Fibroblast of lung (primary cell): ENCODE data around the gene RAP1GAP2. TPM values are rescaled to one million over a fixed set of nuclear protein-coding genes. Genes with fewer than 3 reads are reported as not detected.

Source experiments
- DNase-seq, 2 donors: peaks; one replicate each; pipeline versions ENCODE4 v3.0.0 to v3.0.0-alpha.2; 2010; ENCODE audit warnings: low read depth in 2 of 2
- H2AFZ ChIP-seq: 2 replicates; pipeline ENCODE4 v1.5.1; 2012; ENCODE audit warnings: low read length, control low read depth, inconsistent platforms
- H3K27ac ChIP-seq: 2 replicates; pipeline ENCODE4 v1.5.1; 2011; ENCODE audit warnings: low read length, control low read depth; ENCODE audit not compliant: insufficient read depth
- H3K27me3 ChIP-seq: 2 replicates; pipeline ENCODE4 v1.5.1; 2011; ENCODE audit warnings: mild to moderate bottlenecking, low read length; ENCODE audit not compliant: control insufficient read depth, insufficient read depth
- H3K36me3 ChIP-seq: 2 replicates; pipeline ENCODE4 v1.5.1; 2011; ENCODE audit warnings: low read length; ENCODE audit not compliant: control insufficient read depth, insufficient read depth
- H3K4me1 ChIP-seq: 2 replicates; pipeline ENCODE4 v1.5.1; 2011; ENCODE audit warnings: low read length; ENCODE audit not compliant: control insufficient read depth, insufficient read depth; ENCODE audit errors: extremely low read depth
- H3K4me2 ChIP-seq: 2 replicates; pipeline ENCODE4 v1.5.1; 2011; ENCODE audit warnings: low read length, control low read depth; ENCODE audit not compliant: insufficient read depth; ENCODE audit errors: extremely low read depth
- H3K4me3 ChIP-seq, 4 experiments: fragments of 200-600 bp in 1 of 4; sonication (generic) in 1 of 4; replicated peaks in 1 of 4; 2 replicates each; pipeline ENCODE4 v1.5.1; 2011 to 2016; ENCODE audit warnings: low read length in 4 of 4, low read depth in 3 of 4, mild to moderate bottlenecking in 3 of 4, control low read depth in 2 of 4, inconsistent platforms in 1 of 4, mixed read lengths in 1 of 4; ENCODE audit not compliant: insufficient read depth in 1 of 4; ENCODE audit errors: control extremely low read depth in 1 of 4
- H3K79me2 ChIP-seq: 2 replicates; pipeline ENCODE4 v1.5.1; 2012; ENCODE audit warnings: mild to moderate bottlenecking, low read length, inconsistent platforms; ENCODE audit not compliant: control insufficient read depth, insufficient read depth
- H3K9ac ChIP-seq: 2 replicates; pipeline ENCODE4 v1.5.1; 2011; ENCODE audit warnings: mild to moderate bottlenecking, low read length, control low read depth; ENCODE audit not compliant: insufficient read depth
- H3K9me3 ChIP-seq: 2 replicates; pipeline ENCODE4 v1.5.1; 2012; ENCODE audit warnings: low read depth, low read length; ENCODE audit not compliant: control insufficient read depth, insufficient read depth
- H4K20me1 ChIP-seq: 2 replicates; pipeline ENCODE4 v1.5.1; 2011; ENCODE audit warnings: low read length; ENCODE audit not compliant: control insufficient read depth, insufficient read depth; ENCODE audit errors: extremely low read depth
- EZH2 ChIP-seq: IDR thresholded peaks from 2 replicates; pipeline ENCODE4 v1.5.1; 2012; ENCODE audit warnings: low read length, control low read depth, mild to moderate bottlenecking; ENCODE audit errors: missing control alignments
- polyA plus RNA-seq, 2 donors: library from polyadenylated mRNA; depleted of rRNA in 1 of 2; stranded (reverse) in 1 of 2; unstranded in 1 of 2; fragments of >200 nt; gene quantifications; 2 replicates each; pipeline ENCODE4 v1.2.1, GENCODE V29; 2011 to 2012; ENCODE audit warnings: missing spikeins in 1 of 2
- total RNA-seq: library from RNA; depleted of rRNA; stranded (reverse); fragments of >200 nt; gene quantifications from 2 replicates; pipeline ENCODE4 v1.2.1, GENCODE V29; 2014
- TF ChIP-seq, protein P1 (sequence below), 2 donors: IDR thresholded peaks in 1 of 2; conservative IDR thresholded peaks in 1 of 2; 1 replicate in 1 of 2; 2 replicates in 1 of 2; pipeline ENCODE4 v1.5.1; 2011 to 2012; ENCODE audit warnings: low read length in 2 of 2, control low read depth in 1 of 2, inconsistent platforms in 1 of 2, low read depth in 1 of 2, mild to moderate bottlenecking in 1 of 2

RAP1GAP2 gene
- total and polyA plus RNA-seq, 2 donors (not counting 1 experiment from before 2014, with no cell fraction given), result 0.33 to 0.99 TPM

DNA sequence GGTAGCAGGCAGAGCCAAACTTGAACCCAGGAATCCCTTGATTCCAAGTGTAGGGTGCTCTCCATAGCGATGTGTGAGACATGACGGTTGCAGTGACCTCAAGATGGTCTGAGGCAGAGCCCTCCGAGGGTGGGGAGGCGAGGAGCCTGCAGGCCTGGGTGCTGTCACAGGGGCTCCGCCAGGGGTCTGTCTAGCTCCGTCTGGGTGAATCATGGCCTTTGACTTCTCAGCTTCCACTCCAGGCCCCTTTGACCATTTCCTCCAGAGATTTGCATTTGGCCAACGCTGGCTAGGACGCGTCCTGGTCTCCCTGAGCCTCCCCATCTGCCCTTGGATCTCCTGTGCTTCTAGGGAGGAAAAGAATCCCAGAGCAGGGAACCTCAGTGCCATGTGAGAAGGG is 104.6 kb downstream of the RAP1GAP2 start:
- Histone ChIP-seq H3K79me2 (no peaks in the 10 kb centered on the region), H4K20me1 (no peaks in the 10 kb centered on the region), H3K9ac (no peak overlapping the region), H3K4me3 (no peak overlapping the region), H3K4me1 (no peaks in the 10 kb centered on the region), H2AFZ (no peak overlapping the region), H3K9me3 (no peaks in the 10 kb centered on the region), H3K27me3 (no peaks in the 10 kb centered on the region), H3K4me2 (no peak overlapping the region), H3K27ac (no peak overlapping the region), H3K36me3 (no peaks in the 10 kb centered on the region)
- DNase-seq, result no peak
- TF ChIP-seq, protein P1, sequence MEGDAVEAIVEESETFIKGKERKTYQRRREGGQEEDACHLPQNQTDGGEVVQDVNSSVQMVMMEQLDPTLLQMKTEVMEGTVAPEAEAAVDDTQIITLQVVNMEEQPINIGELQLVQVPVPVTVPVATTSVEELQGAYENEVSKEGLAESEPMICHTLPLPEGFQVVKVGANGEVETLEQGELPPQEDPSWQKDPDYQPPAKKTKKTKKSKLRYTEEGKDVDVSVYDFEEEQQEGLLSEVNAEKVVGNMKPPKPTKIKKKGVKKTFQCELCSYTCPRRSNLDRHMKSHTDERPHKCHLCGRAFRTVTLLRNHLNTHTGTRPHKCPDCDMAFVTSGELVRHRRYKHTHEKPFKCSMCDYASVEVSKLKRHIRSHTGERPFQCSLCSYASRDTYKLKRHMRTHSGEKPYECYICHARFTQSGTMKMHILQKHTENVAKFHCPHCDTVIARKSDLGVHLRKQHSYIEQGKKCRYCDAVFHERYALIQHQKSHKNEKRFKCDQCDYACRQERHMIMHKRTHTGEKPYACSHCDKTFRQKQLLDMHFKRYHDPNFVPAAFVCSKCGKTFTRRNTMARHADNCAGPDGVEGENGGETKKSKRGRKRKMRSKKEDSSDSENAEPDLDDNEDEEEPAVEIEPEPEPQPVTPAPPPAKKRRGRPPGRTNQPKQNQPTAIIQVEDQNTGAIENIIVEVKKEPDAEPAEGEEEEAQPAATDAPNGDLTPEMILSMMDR (conservative IDR thresholded peaks at IDR 0.05 in 1 of 2, IDR thresholded peaks at IDR 0.05 in 1 of 2; ENCODE audit: low read depth in 1 of 2, low read length in 2 of 2), result no peak
- no peak for TF ChIP-seq EZH2

DNA sequence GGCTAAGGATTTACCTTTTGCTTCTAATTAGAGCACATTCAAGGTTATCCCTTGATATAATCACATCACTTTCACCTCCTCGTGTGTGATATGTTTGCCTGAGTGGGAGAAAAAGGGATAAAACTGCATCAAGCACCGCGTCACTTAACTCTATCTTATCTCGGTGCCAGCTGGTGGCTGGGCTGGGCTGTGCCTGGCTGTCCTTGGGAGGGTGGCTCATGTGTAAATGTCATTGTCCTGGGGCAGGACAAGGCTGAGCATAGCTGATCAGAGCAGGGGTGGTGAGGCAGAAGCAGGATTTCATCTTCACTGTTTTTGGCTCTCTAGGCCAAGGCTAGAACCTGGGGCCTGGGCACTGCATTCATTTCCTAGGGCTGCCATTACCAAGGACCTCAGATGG is 105.3 kb downstream of the RAP1GAP2 start:
- Histone ChIP-seq H3K79me2 (no peaks in the 10 kb centered on the region), H3K27me3 (no peaks in the 10 kb centered on the region), H3K27ac (no peak overlapping the region), H4K20me1 (no peaks in the 10 kb centered on the region), H3K4me2 (no peak overlapping the region), H3K9me3 (no peaks in the 10 kb centered on the region), H2AFZ (no peak overlapping the region), H3K9ac (no peak overlapping the region), H3K36me3 (no peaks in the 10 kb centered on the region), H3K4me3 (no peak overlapping the region), H3K4me1 (no peaks in the 10 kb centered on the region)
- DNase-seq, result no peak
- TF ChIP-seq, protein P1 (conservative IDR thresholded peaks at IDR 0.05 in 1 of 2, IDR thresholded peaks at IDR 0.05 in 1 of 2; ENCODE audit: low read depth in 1 of 2, low read length in 2 of 2), result no peak
- TF ChIP-seq EZH2, result no peak

DNA sequence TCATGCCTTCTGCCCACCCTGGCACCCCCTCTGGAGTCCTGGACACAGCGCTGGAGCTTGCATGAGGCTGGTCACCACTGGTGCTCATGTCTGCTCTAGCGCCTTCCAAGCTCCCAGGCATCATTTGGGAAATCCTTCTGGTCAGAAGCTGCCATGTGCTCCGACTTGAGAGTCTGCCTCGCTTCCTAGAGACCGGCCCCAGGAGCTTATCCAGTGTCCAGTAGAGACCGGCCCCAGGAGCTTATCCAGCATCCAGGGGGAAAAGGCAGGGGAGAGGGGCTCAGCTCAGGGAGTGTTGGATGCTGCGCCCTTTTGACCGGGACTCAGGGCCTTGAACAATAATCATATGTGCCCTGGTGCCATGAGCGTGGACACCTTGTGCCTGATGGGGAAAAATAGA is 106.3 kb downstream of the RAP1GAP2 start:
- H2AFZ ChIP-seq, result no peak overlapping the region
- no peaks in the 10 kb centered on the region for H3K27me3 ChIP-seq
- H3K9me3 ChIP-seq, result no peaks in the 10 kb centered on the region
- TF ChIP-seq EZH2, result no peak
- TF ChIP-seq, protein P1 (conservative IDR thresholded peaks at IDR 0.05 in 1 of 2, IDR thresholded peaks at IDR 0.05 in 1 of 2; ENCODE audit: low read depth in 1 of 2, low read length in 2 of 2), result no peak
- no peaks in the 10 kb centered on the region for H3K79me2 ChIP-seq
- H3K27ac ChIP-seq, result no peak overlapping the region
- no peaks in the 10 kb centered on the region for H3K4me1 ChIP-seq
- H3K36me3 ChIP-seq, result no peaks in the 10 kb centered on the region
- no peak for DNase-seq
- no peak overlapping the region for H3K9ac ChIP-seq
- no peak overlapping the region for H3K4me2 ChIP-seq
- H3K4me3 ChIP-seq, result no peak overlapping the region
- H4K20me1 ChIP-seq, result no peaks in the 10 kb centered on the region
